IMR-90 (cell line): ENCODE measurements around the gene PIGM. TPM values are rescaled to one million over a fixed set of nuclear protein-coding genes. Genes with fewer than 3 reads are reported as not detected.

Source experiments
- ATAC-seq: fragments of 200-7000 bp; cut with Tn5 transposase; 2 replicates; pipeline ENCODE4 v1.9.1; 2020; ENCODE audit warnings: low read depth, mild to moderate bottlenecking, moderate library complexity
- BruUV-seq: library from RNA; stranded (reverse); fragments of 400-500 nt; replicated peaks from 2 replicates; lab custom pipeline; 2021; lab: Mats Ljungman, UMichigan
- CTCF ChIA-PET: fragments of 300-600 bp; formaldehyde crosslinking; extraction: SDS; loops from one replicate; lab custom pipeline; 2021; ENCODE audit warnings: antibody characterized with exemption; lab: Yijun Ruan, JAX
- POLR2A ChIA-PET: fragments of 300-600 bp; sonication (Branson Sonifier 250); formaldehyde crosslinking; loops from one replicate; lab custom pipeline; 2022; ENCODE audit warnings: antibody characterized with exemption; ENCODE audit not compliant: unreplicated experiment; lab: Charles Lee
- DNase-seq: peaks from one replicate; pipeline ENCODE4 v3.0.0; 2013
- H2AFZ ChIP-seq: replicated peaks from 2 replicates; pipeline ENCODE3; 2013; ENCODE audit warnings: low read length, mild to moderate bottlenecking; ENCODE audit not compliant: poor library complexity
- H2AK5ac ChIP-seq: 2 replicates; pipeline ENCODE4 v1.6.1; 2013; ENCODE audit warnings: low read depth, low read length, inconsistent platforms
- H2AK9ac ChIP-seq: replicated peaks from 2 replicates; pipeline ENCODE3; 2013; ENCODE audit warnings: mild to moderate bottlenecking, low read depth, low read length, moderate library complexity; ENCODE audit not compliant: poor library complexity
- H2BK120ac ChIP-seq: 2 replicates; pipeline ENCODE4 v1.6.1; 2013; ENCODE audit warnings: low read depth, low read length, inconsistent platforms
- H2BK15ac ChIP-seq: 3 replicates; pipeline ENCODE4 v1.6.1; 2013; ENCODE audit warnings: low read depth, low read length, inconsistent platforms
- H2BK20ac ChIP-seq: 2 replicates; pipeline ENCODE4 v1.6.1; 2013; ENCODE audit warnings: low read depth, mild to moderate bottlenecking, inconsistent platforms, low read length, moderate library complexity
- H2BK5ac ChIP-seq: 2 replicates; pipeline ENCODE4 v1.6.1; 2013; ENCODE audit warnings: mild to moderate bottlenecking, low read depth, low read length, inconsistent platforms; ENCODE audit not compliant: poor library complexity, severe bottlenecking
- H3K14ac ChIP-seq: replicated peaks from 2 replicates; pipeline ENCODE4 v1.6.1; 2013; ENCODE audit warnings: low read depth, low read length, inconsistent platforms
- H3K18ac ChIP-seq: 2 replicates; pipeline ENCODE4 v1.6.1; 2013; ENCODE audit warnings: low read depth, low read length, control low read depth
- H3K23ac ChIP-seq: 2 replicates; pipeline ENCODE4 v1.6.1; 2013; ENCODE audit warnings: low read depth, low read length, inconsistent platforms
- H3K27ac ChIP-seq: 2 replicates; pipeline ENCODE4 v1.5.1; 2013; ENCODE audit warnings: mild to moderate bottlenecking, control low read depth, low read length; ENCODE audit not compliant: insufficient read depth
- H3K27me3 ChIP-seq: 2 replicates; pipeline ENCODE4 v1.6.1; 2013; ENCODE audit warnings: low read length; ENCODE audit not compliant: control insufficient read depth, insufficient read depth
- H3K36me3 ChIP-seq: 2 replicates; pipeline ENCODE4 v1.6.1; 2013; ENCODE audit warnings: low read length, mixed read lengths; ENCODE audit not compliant: control insufficient read depth, insufficient read depth
- H3K4ac ChIP-seq: 2 replicates; pipeline ENCODE4 v1.6.1; 2013; ENCODE audit warnings: low read depth, low read length, inconsistent platforms
- H3K4me1 ChIP-seq: 2 replicates; pipeline ENCODE4 v1.6.1; 2013; ENCODE audit warnings: low read length, mixed read lengths; ENCODE audit not compliant: control insufficient read depth, insufficient read depth
- H3K4me2 ChIP-seq: 2 replicates; pipeline ENCODE4 v1.6.1; 2013; ENCODE audit warnings: low read depth, mild to moderate bottlenecking, control low read depth, low read length, moderate library complexity
- H3K4me3 ChIP-seq: 2 replicates; pipeline ENCODE4 v1.5.1; 2013; ENCODE audit warnings: low read depth, mild to moderate bottlenecking, control low read depth, low read length, moderate library complexity; ENCODE audit not compliant: insufficient read depth
- H3K56ac ChIP-seq: 2 replicates; pipeline ENCODE4 v1.6.1; 2013; ENCODE audit warnings: low read length, inconsistent platforms; ENCODE audit not compliant: insufficient read depth; ENCODE audit errors: extremely low read depth
- H3K79me1 ChIP-seq, 2 experiments: 2 replicates each; pipeline ENCODE4 v1.6.1; 2013; ENCODE audit warnings: low read length in 2 of 2, inconsistent platforms in 1 of 2, low read depth in 1 of 2
- H3K9ac ChIP-seq: 2 replicates; pipeline ENCODE4 v1.6.1; 2013; ENCODE audit warnings: low read depth, low read length, control low read depth
- H3K9me1 ChIP-seq: 2 replicates; pipeline ENCODE4 v1.6.1; 2013; ENCODE audit warnings: low read length, inconsistent platforms; ENCODE audit not compliant: insufficient read depth
- H3K9me3 ChIP-seq: 2 replicates; pipeline ENCODE4 v1.6.1; 2013; ENCODE audit warnings: low read length; ENCODE audit not compliant: control insufficient read depth, insufficient read depth
- H4K20me1 ChIP-seq: 2 replicates; pipeline ENCODE4 v1.6.1; 2013; ENCODE audit warnings: low read length, inconsistent platforms; ENCODE audit not compliant: insufficient read depth
- H4K5ac ChIP-seq: 2 replicates; pipeline ENCODE4 v1.6.1; 2013; ENCODE audit warnings: mild to moderate bottlenecking, low read depth, low read length, control low read depth
- H4K8ac ChIP-seq, 2 experiments: 2 replicates each; pipeline ENCODE4 v1.6.1; 2013; ENCODE audit warnings: low read depth in 2 of 2, low read length in 2 of 2, control low read depth in 1 of 2, inconsistent platforms in 1 of 2
- H4K91ac ChIP-seq: 2 replicates; pipeline ENCODE4 v1.6.1; 2013; ENCODE audit warnings: low read depth, low read length, inconsistent platforms; ENCODE audit not compliant: insufficient read depth
- CTCF ChIP-seq: conservative IDR thresholded peaks from 2 replicates; pipeline ENCODE4 v1.5.1; 2012; ENCODE audit warnings: mild to moderate bottlenecking, low read depth, low read length, improper control_type of control experiment
- ELK1 ChIP-seq: fragments of 150-350 bp; IDR thresholded peaks from 2 replicates; pipeline ENCODE4 v1.6.1; 2016; ENCODE audit warnings: low read depth, mild to moderate bottlenecking, low read length, moderate library complexity, borderline replicate concordance
- FOS ChIP-seq: fragments of 150-350 bp; IDR thresholded peaks from 2 replicates; pipeline ENCODE4 v1.6.1; 2016; ENCODE audit warnings: low read depth, low read length
- MAFK ChIP-seq: IDR thresholded peaks from 2 replicates; pipeline ENCODE4 v1.6.1; 2012; ENCODE audit warnings: low read depth, low read length, improper control_type of control experiment
- MAZ ChIP-seq: IDR thresholded peaks from 2 replicates; pipeline ENCODE4 v1.6.1; 2012; ENCODE audit warnings: low read depth, mild to moderate bottlenecking, low read length, improper control_type of control experiment, moderate library complexity, borderline replicate concordance
- MXI1 ChIP-seq: IDR thresholded peaks from 2 replicates; pipeline ENCODE4 v1.6.1; 2012; ENCODE audit warnings: low read depth, mild to moderate bottlenecking, low read length, moderate library complexity, borderline replicate concordance
- NFE2L2 ChIP-seq: fragments of 150-350 bp; IDR thresholded peaks from 2 replicates; pipeline ENCODE4 v1.6.1; 2016; ENCODE audit warnings: low read depth, mild to moderate bottlenecking, low read length
- POLR2A ChIP-seq: IDR thresholded peaks from 2 replicates; pipeline ENCODE4 v1.6.1; 2012; ENCODE audit warnings: mild to moderate bottlenecking, low read depth, low read length
- RAD21 ChIP-seq: IDR thresholded peaks from 2 replicates; pipeline ENCODE4 v1.6.1; 2012; ENCODE audit warnings: low read length, improper control_type of control experiment
- RCOR1 ChIP-seq: IDR thresholded peaks from 2 replicates; pipeline ENCODE4 v1.6.1; 2012; ENCODE audit warnings: mild to moderate bottlenecking, low read length, improper control_type of control experiment; ENCODE audit not compliant: insufficient replicate concordance
- RFX5 ChIP-seq: IDR thresholded peaks from 2 replicates; pipeline ENCODE4 v1.8.0; 2012; ENCODE audit warnings: low read depth, mild to moderate bottlenecking, low read length, moderate library complexity
- SMC3 ChIP-seq: fragments of 150-350 bp; IDR thresholded peaks from 2 replicates; pipeline ENCODE4 v1.6.1; 2016; ENCODE audit warnings: low read depth, mild to moderate bottlenecking, antibody characterized with exemption, low read length, moderate library complexity
- WGBS, 2 experiments: methylation state at CpG; one replicate each; pipeline versions ENCODE4 v1.1.5 to v1.1.7; 2013; ENCODE audit warnings: missing lambda C conversion rate in 2 of 2; ENCODE audit not compliant: insufficient read length in 1 of 2; ENCODE audit errors: extremely low coverage in 2 of 2; 5-methylcytosine and 5-hydroxymethylcytosine counted together
- dilution Hi-C: fragments of 300-500 bp; cut with HindIII; formaldehyde crosslinking; loops from one replicate; pipeline ENCODE4 v1.14.3; 2018; ENCODE audit warnings: low sequenced_read_pairs; ENCODE audit not compliant: unreplicated experiment
- in situ Hi-C: fragments of 300-500 bp; cut with MboI; formaldehyde crosslinking; loops from 3 replicates; pipeline ENCODE4 v1.14.3; 2019; ENCODE audit warnings: low sequenced_read_pairs, inconsistent platforms, mixed read lengths
- intact Hi-C: fragments of 100-400 bp; cut with micrococcal nuclease; formaldehyde crosslinking; loops from 2 replicates; pipeline ENCODE4 v1.10.0; 2022
- polyA plus RNA-seq, 3 experiments: library from polyadenylated mRNA; depleted of rRNA; stranded (reverse); fragments of >200 nt; gene quantifications; 2 replicates each; pipeline ENCODE4 v1.2.3, GENCODE V29; 2012; ENCODE audit warnings: low replicate concordance in 1 of 3
- total RNA-seq: library from RNA; depleted of rRNA; stranded (reverse); fragments of >200 nt; gene quantifications from 2 replicates; pipeline ENCODE4 v1.2.3, GENCODE V29; 2012

PIGM gene
- total and polyA plus RNA-seq, 2 of the 4 experiments (the other 2 are of a cell fraction): 2.9 TPM

GRCh38 chr1:160009801-160010200, 22.0 kb downstream of the PIGM start:
- Histone ChIP-seq H3K4me1 (no peaks in the 10 kb centered on the region), H3K4me2 (no peak overlapping the region), H2BK20ac (no peak overlapping the region), H2AFZ (no peak overlapping the region), H3K79me1 (no peaks in the 10 kb centered on the region), H2BK120ac (no peak overlapping the region), H4K8ac (no peak overlapping the region), H2AK5ac (no peak overlapping the region), H2BK5ac (no peak overlapping the region), H3K36me3 (no peaks in the 10 kb centered on the region), H3K18ac (no peak overlapping the region), H4K5ac (no peak overlapping the region), H3K4ac (no peak overlapping the region), H3K56ac (no peak overlapping the region), H4K20me1 (no peaks in the 10 kb centered on the region), H3K27ac (no peak overlapping the region), H3K4me3 (no peak overlapping the region), H2AK9ac (no peak overlapping the region), H2BK15ac (no peak overlapping the region), H3K27me3 (peaks cover 24% of the 10 kb centered on the region), H3K14ac (no peak overlapping the region), H3K9ac (no peak overlapping the region), H3K9me1 (no peaks in the 10 kb centered on the region), H4K91ac (no peak overlapping the region), H3K9me3 (no peaks in the 10 kb centered on the region), H3K23ac (no peak overlapping the region)
- dilution Hi-C loops (no loop called here), intact Hi-C loops (loop anchor here (5.0 to 10.0 kb wide), 2 partner anchors 228 to 795 kb away; partner anchors contain the start of gene DUSP23), in situ Hi-C loops (loop anchor here (5.0 to 10.0 kb wide), 2 partner anchors 72 to 225 kb away; partner anchors contain the start of gene DUSP23)
- POLR2A ChIA-PET: no interaction called here
- DNase-seq (no peak), ATAC-seq (no peak)
- CTCF ChIA-PET: no interaction called here
- TF ChIP-seq NFE2L2 (no peak), FOS (no peak), ELK1 (no peak), SMC3 (no peak), MAZ (no peak), RCOR1 (no peak), RAD21 (no peak), MAFK (no peak), MXI1 (no peak), CTCF (no peak), POLR2A (no peak), RFX5 (no peak)
- BruUV-seq: no TSS peak
- no CpG with 5 or more reads among the region's 2 CpGs for WGBS, 2 experiments
